ENCODE results near the gene COPB2.

- TF ChIP-seq CTCF (IDR thresholded peaks at IDR 0.05) (no peak), POLR2A (IDR thresholded peaks at IDR 0.05) (no peak)
These were observed 31.6 kb upstream of the COPB2 start for GRCh38 chr3:139421040-139421439.
